ENCODE data around the gene IFITM2.

Gene IFITM2

GRCh38 chr11:278001-278951 lies 29.3 kb upstream of the IFITM2 start, which contains the start of gene NLRP6:
TSS of gene NLRP6 (plus strand) at chr11:278407. CDS start at chr11:278570, 163 bp downstream.
- H3K27ac ChIP-seq (ENCODE audit: low read length, poor library complexity, severe bottlenecking) = no peak within 1 kb of the TSS
- H3K4ac ChIP-seq (ENCODE audit: low read depth in 1 of 2, low read length in 2 of 2) = no peak within 1 kb of the TSS
- no peak within 1 kb of the TSS for H3K23ac ChIP-seq (ENCODE audit: low read length in 2 of 2)
- H3K4me3 ChIP-seq (ENCODE audit: insufficient read depth in 1 of 2, low read depth in 1 of 2, low read length in 2 of 2) = no peak within 1 kb of the TSS
- H3K36me3 ChIP-seq (ENCODE audit: control insufficient read depth in 1 of 2, insufficient read depth in 2 of 2, low read depth in 1 of 2, low read length in 2 of 2) = no peaks in the 10 kb centered on the region
- H4K8ac ChIP-seq (ENCODE audit: low read length) = no peak within 1 kb of the TSS
- H2AFZ ChIP-seq (ENCODE audit: low read depth, low read length) = no peak within 1 kb of the TSS
- no peak within 1 kb of the TSS for H2BK15ac ChIP-seq (ENCODE audit: low read depth, poor library complexity, severe bottlenecking)
- no peak within 1 kb of the TSS for H3K9ac ChIP-seq (ENCODE audit: low read length)
- no peak within 1 kb of the TSS for H2AK5ac ChIP-seq (ENCODE audit: low read length, severe bottlenecking)
- peaks cover 21% of the 10 kb centered on the region for H3K9me3 ChIP-seq (ENCODE audit: control insufficient read depth, low read length)
- WGBS = 91% methylated on average over 21 of the region's 21 CpGs
- no peak for DNase-seq
- H3K27me3 ChIP-seq (ENCODE audit: control insufficient read depth in 1 of 2, insufficient read depth in 1 of 2, low read length in 2 of 2) = peaks cover 10 to 84% of the 10 kb centered on the region in 2 experiments
- H2BK5ac ChIP-seq (ENCODE audit: low read depth, low read length, poor library complexity, severe bottlenecking) = no peak within 1 kb of the TSS
- no peak within 1 kb of the TSS for H2BK120ac ChIP-seq (ENCODE audit: low read depth, low read length)
- peaks cover 1% of the 10 kb centered on the region for H3K4me1 ChIP-seq (ENCODE audit: control insufficient read depth, insufficient read depth, low read depth, low read length)
- H4K91ac ChIP-seq (ENCODE audit: low read length) = no peak within 1 kb of the TSS
- no peak within 1 kb of the TSS for H3K4me2 ChIP-seq (ENCODE audit: low read length, poor library complexity, severe bottlenecking)
- no peak within 1 kb of the TSS for H3K14ac ChIP-seq (ENCODE audit: low read length in 2 of 2)
- no peaks in the 10 kb centered on the region for H3K79me1 ChIP-seq (replicated peaks; ENCODE audit: low read length, poor library complexity, severe bottlenecking)
- no peak within 1 kb of the TSS for H3K18ac ChIP-seq (ENCODE audit: low read depth in 1 of 2, low read length in 2 of 2)
- H2BK12ac ChIP-seq (ENCODE audit: low read length in 2 of 2) = no peak within 1 kb of the TSS

GRCh38 chr11:279040-279965 lies 28.3 kb upstream of the IFITM2 start:
- Histone ChIP-seq H3K27me3 (ENCODE audit: control insufficient read depth in 1 of 2, insufficient read depth in 1 of 2, low read length in 2 of 2) (peaks cover 10 to 87% of the 10 kb centered on the region in 2 experiments), H3K4me1 (ENCODE audit: control insufficient read depth, insufficient read depth, low read depth, low read length) (peaks cover 4% of the 10 kb centered on the region), H2BK120ac (ENCODE audit: low read depth, low read length) (no peak overlapping the region), H4K8ac (ENCODE audit: low read length) (no peak overlapping the region), H3K36me3 (ENCODE audit: control insufficient read depth in 1 of 2, insufficient read depth in 2 of 2, low read depth in 1 of 2, low read length in 2 of 2) (no peaks in the 10 kb centered on the region), H3K27ac (ENCODE audit: low read length, poor library complexity, severe bottlenecking) (no peak overlapping the region), H3K23ac (ENCODE audit: low read length in 2 of 2) (no peak overlapping the region), H2BK12ac (ENCODE audit: low read length in 2 of 2) (no peak overlapping the region), H2AFZ (ENCODE audit: low read depth, low read length) (no peak overlapping the region), H3K18ac (ENCODE audit: low read depth in 1 of 2, low read length in 2 of 2) (no peak overlapping the region), H3K4me2 (ENCODE audit: low read length, poor library complexity, severe bottlenecking) (no peak overlapping the region), H2BK5ac (ENCODE audit: low read depth, low read length, poor library complexity, severe bottlenecking) (no peak overlapping the region), H3K9me3 (ENCODE audit: control insufficient read depth, low read length) (peaks cover 21% of the 10 kb centered on the region), H3K4me3 (ENCODE audit: insufficient read depth in 1 of 2, low read depth in 1 of 2, low read length in 2 of 2) (no peak overlapping the region), H3K4ac (ENCODE audit: low read depth in 1 of 2, low read length in 2 of 2) (no peak overlapping the region), H3K14ac (ENCODE audit: low read length in 2 of 2) (no peak overlapping the region), H4K91ac (ENCODE audit: low read length) (no peak overlapping the region), H3K9ac (ENCODE audit: low read length) (no peak overlapping the region), H2AK5ac (ENCODE audit: low read length, severe bottlenecking) (no peak overlapping the region), H3K79me1 (replicated peaks; ENCODE audit: low read length, poor library complexity, severe bottlenecking) (no peaks in the 10 kb centered on the region), H2BK15ac (ENCODE audit: low read depth, poor library complexity, severe bottlenecking) (no peak overlapping the region)
- DNase-seq = no peak
- 93% methylated on average over 97 of the region's 97 CpGs for WGBS

GRCh38 chr11:279966-280705 lies 27.5 kb upstream of the IFITM2 start:
- Histone ChIP-seq H3K23ac (ENCODE audit: low read length in 2 of 2) (no peak overlapping the region), H2AFZ (ENCODE audit: low read depth, low read length) (no peak overlapping the region), H3K36me3 (ENCODE audit: control insufficient read depth in 1 of 2, insufficient read depth in 2 of 2, low read depth in 1 of 2, low read length in 2 of 2) (no peaks in the 10 kb centered on the region), H3K9me3 (ENCODE audit: control insufficient read depth, low read length) (peaks cover 18% of the 10 kb centered on the region), H2AK5ac (ENCODE audit: low read length, severe bottlenecking) (no peak overlapping the region), H2BK12ac (ENCODE audit: low read length in 2 of 2) (no peak overlapping the region), H3K4ac (ENCODE audit: low read depth in 1 of 2, low read length in 2 of 2) (no peak overlapping the region), H2BK15ac (ENCODE audit: low read depth, poor library complexity, severe bottlenecking) (no peak overlapping the region), H4K8ac (ENCODE audit: low read length) (no peak overlapping the region), H3K4me1 (ENCODE audit: control insufficient read depth, insufficient read depth, low read depth, low read length) (peaks cover 5% of the 10 kb centered on the region), H3K79me1 (replicated peaks; ENCODE audit: low read length, poor library complexity, severe bottlenecking) (no peaks in the 10 kb centered on the region), H3K18ac (ENCODE audit: low read depth in 1 of 2, low read length in 2 of 2) (no peak overlapping the region), H2BK120ac (ENCODE audit: low read depth, low read length) (no peak overlapping the region), H3K14ac (ENCODE audit: low read length in 2 of 2) (no peak overlapping the region), H3K27me3 (ENCODE audit: control insufficient read depth in 1 of 2, insufficient read depth in 1 of 2, low read length in 2 of 2) (peaks cover 10 to 85% of the 10 kb centered on the region in 2 experiments), H3K4me2 (ENCODE audit: low read length, poor library complexity, severe bottlenecking) (no peak overlapping the region), H3K9ac (ENCODE audit: low read length) (no peak overlapping the region), H3K27ac (ENCODE audit: low read length, poor library complexity, severe bottlenecking) (no peak overlapping the region), H4K91ac (ENCODE audit: low read length) (no peak overlapping the region), H2BK5ac (ENCODE audit: low read depth, low read length, poor library complexity, severe bottlenecking) (no peak overlapping the region), H3K4me3 (ENCODE audit: insufficient read depth in 1 of 2, low read depth in 1 of 2, low read length in 2 of 2) (no peak overlapping the region)
- WGBS = 96% methylated on average over 81 of the region's 85 CpGs
- no peak for DNase-seq
